GM21390 (cell line): ENCODE data around the gene KRTAP21-1.
"Not testable (repeated sequence)": the region's sequence is repeated elsewhere in the genome, so short reads cannot be mapped to it uniquely, and the experiment has no call there.

Source experiments
- ATAC-seq: cut with Tn5 transposase; IDR thresholded peaks from one replicate; pipeline ENCODE4 v1.9.1; 2021; ENCODE audit not compliant: unreplicated experiment

Gene KRTAP21-1

DNA sequence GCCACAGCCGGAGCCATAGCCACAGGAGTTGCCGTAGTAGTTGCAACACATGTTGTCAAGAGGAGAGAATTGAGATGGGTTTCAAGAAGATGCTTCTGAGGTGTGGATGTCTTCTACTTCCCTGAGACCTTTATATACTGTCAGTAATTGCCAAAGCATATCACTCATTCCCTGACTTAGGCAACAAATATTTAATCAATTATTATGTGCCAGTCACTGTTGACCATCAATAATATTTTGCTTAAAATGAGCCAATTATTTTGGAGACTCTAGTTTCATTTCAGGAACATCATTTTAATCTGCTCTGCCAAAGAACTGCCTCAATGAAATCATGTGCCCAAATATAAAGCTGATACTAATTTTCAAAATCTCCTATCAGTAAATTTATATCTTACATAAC is at the start of gene KRTAP21-1:
Gene KRTAP21-1, minus strand, starts transcription at position 101 of the 400 bp plus-strand sequence. Its CDS starts 50 bp downstream, at position 51.
- not testable (repeated sequence) for ATAC-seq

DNA sequence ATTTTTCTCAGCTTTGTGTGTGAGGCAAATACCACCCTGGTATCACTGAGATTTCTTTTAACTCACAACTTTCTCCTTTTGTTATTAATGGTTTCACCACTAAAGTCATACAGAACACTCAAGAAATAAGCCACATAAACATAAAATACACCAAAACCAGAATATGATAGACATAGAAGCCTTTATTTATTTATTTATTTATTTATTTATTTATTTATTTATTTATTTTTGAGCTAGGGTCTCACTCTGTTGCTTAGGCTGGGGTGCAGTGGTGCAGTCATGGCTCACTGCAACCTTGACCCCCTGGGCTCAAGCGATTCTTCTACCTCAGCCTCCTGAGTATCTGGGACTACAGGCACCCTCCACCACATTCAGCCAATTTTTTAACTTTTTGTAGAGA is 45.4 kb upstream of the KRTAP21-1 start:
- no peak for ATAC-seq

DNA sequence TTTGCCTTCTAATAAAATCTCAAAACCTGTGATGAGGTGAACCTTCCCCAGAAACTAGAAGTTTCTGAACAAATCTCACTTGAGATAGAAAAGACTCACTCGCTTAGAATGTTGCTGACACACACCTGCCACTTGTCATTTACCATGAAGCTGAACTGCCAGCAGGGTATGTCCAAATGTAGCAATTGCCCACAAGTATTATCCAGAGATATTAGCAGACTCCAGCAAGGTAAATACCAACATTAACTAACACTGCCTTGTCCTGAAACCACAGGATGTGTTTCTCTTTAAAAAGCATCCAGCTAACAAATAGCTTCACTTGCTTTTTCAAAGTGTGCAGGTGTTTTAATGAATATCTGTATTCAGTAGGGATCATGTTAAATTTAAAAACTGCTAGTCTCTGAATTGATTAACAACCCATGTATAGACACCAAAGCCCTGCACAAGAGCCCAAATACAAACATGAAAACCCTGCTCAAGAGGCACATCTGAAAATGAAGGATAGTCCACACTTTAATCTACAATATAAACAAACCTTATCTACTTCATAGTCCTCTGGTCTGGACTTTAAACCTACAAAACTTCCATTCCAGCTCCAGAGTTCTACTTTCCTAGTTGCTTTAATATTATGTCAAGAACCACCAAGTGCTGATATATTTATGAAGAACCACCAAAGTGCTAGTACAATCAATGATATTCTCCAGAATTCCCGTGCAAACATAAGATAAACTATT is 38.5 kb upstream of the KRTAP21-1 start:
- no peak for ATAC-seq

DNA sequence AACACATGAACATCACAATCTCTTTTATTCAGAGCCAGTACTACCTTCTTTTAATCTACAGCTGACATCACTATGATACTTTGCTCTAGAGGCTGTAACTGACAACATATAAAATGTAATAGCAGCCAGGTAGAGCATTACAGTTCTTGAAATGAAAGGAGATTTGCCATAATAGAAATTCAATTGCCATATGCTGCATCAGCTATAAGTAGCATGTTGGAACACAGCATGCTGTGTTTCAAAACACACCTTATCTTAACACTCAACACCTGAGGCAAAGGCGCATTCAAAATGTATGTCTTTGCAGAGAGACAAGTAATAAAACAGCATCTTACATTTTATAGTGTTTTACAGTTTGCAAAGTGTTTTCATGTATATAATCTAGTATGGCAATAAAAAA is 24.0 kb upstream of the KRTAP21-1 start:
- ATAC-seq: no peak

DNA sequence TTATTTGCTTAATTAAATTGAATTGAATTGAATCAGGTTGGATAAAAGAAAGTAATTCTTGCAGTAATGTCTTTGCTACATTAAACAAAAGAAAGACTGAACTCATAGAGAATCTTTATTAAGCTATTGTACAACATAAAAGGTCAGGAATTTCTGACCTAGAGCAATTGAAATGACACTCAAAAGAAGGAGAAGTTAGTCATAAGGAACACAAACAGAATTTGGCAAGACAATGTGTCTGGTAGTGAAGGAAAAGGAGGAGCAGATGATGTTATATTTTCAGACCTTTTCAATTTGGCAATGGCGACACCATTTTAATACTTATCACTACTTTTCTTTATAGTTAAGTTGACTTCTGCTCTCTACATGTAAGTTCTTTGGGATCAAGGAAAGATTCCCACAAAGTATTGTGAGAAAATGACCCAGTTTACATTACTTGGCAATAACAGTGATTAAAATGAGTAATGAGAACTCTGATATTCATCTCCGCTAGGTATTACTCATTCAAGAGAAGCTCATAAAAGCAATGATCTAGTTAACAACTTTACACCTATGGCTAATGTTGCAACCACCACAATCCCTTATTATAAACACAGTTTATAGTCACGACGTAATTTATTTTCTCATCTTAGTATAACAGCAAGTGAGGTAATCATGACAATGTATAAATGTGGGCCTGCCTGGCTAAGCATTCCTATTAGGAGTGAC is 14.7 kb upstream of the KRTAP21-1 start:
- ATAC-seq: no peak

DNA sequence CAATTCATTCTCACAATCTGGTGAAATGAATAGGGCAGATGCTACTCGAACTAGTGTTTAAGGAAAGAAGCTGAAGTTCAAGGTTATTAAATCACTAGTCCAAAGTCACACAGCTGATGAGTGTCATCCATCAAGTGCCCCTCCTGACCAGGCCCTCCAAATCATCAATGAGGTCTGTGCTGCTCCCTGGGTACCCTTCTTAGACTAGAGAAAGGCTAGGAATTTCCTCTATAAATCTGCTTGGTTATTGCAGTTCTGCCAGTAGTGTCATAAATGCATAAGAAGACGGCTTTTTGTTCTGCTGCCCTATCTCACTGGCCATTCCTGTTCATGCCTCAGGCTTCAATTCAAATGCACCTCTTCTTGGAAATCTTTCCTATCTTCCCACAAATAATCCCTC is 5.5 kb upstream of the KRTAP21-1 start:
- ATAC-seq: no peak

DNA sequence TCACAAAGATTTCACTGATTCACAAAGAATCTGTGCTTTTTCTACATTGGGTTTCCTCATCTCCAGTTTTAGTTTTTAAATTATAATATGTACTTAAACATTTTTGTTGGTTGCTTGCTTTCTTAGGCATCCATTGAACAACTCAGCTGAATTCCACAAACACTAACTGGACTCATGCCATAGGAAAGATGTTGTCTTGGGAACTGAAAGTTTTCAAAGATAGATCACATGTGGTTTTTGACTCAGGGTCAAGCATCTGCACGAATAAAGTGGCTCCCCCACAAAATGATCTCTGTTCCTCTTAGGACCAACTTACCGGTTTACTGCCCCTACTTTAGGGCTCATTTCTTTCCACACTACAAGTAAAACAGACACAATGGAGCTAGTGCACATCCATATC is 3.1 kb upstream of the KRTAP21-1 start:
- ATAC-seq: no peak

DNA sequence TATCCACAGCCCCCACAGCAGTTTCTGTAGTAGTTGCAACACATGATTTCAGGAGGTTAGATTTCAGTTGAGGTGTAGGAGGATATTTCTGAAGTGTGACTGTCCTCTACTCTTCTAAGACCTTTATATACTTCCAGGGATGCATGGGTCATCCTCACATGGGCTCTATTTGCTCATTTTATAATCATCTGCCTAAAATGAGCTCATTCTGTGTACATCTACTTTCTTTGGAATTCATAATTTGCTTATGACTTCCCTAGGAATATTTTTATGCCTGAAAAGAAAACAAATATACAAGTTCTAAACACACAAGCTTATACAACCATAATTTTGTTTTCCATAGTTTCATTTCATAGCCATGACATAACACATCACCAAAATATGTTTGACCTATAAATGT is 8.1 kb downstream of the KRTAP21-1 start, which contains the start of gene KRTAP21-2:
Gene KRTAP21-2, minus strand, starts transcription at position 101 of the 400 bp plus-strand sequence. Its CDS starts 57 bp downstream, at position 44.
- no peak for ATAC-seq

DNA sequence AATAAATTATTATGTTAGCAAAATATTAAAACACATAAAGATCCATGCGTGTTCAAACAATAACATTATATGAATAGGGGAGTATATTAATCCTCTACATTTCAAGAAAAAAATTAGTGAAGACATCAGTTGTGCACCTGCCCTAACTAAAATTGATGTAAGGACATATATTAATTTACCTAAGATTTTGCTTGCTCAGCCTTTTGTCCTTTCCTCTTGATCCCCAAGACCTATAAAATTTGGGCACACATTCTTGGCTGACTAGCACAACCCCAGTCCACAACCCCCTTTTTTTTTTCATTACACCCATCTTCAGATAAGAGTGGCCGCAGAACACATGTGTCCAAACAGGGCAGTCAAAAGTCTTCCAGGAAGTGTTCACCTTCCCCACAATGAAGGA is 14.8 kb downstream of the KRTAP21-1 start:
- ATAC-seq: no peak

DNA sequence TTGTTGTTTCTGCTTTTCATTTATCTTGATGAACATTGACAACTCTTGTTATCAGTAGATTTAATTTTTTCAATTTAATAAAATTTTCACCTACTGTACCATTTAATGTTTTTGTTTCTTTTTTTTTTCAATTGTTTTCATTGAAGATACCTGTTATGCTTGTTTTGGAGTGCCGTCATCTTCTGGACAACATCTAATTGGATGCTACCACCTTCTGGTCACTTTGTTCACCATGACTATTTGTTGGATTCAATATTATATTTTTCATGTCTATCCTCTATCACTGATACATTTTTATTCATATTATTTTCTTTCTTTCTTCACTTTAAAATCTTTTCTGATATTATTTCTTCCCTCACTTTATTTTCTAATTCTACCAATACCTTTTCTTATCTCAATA is 22.2 kb downstream of the KRTAP21-1 start:
- no peak for ATAC-seq

DNA sequence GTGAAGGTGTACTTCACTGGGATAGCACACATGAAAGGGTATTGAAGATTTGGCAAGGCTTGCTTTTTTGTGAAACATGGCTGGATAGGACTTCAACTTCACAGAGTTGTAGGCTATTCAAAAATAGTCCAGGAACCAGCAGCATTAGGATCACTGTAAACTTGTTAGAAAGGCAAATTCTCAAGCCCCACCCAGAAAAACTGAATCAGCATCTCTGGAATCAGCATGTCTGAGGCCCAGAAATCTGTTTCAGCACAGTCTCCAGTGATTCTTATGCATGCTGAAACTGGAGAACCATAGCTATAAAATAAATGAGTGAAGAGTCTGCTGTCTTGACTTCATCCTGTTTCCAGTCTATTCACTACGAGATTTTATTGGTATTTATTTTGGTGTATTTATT is 28.5 kb downstream of the KRTAP21-1 start:
- no peak for ATAC-seq

DNA sequence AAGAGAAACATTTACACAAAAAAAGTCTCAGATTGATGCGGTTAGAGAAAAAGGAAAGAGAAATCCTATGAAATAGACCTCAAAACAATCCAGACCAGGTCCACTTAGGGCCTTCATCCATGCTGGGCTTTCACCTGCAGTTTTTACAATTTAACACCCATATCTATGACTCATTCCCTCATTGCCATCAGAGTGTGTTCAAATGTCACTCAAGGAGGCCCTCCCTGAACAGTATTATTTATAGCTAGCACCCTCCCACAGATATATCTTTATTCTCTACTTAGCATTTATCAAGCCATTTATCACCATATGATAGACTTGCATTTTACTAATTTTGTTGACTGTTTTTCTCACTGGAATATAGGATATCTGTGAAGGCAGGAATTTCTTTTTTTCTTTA is 35.8 kb downstream of the KRTAP21-1 start:
- ATAC-seq: no peak

DNA sequence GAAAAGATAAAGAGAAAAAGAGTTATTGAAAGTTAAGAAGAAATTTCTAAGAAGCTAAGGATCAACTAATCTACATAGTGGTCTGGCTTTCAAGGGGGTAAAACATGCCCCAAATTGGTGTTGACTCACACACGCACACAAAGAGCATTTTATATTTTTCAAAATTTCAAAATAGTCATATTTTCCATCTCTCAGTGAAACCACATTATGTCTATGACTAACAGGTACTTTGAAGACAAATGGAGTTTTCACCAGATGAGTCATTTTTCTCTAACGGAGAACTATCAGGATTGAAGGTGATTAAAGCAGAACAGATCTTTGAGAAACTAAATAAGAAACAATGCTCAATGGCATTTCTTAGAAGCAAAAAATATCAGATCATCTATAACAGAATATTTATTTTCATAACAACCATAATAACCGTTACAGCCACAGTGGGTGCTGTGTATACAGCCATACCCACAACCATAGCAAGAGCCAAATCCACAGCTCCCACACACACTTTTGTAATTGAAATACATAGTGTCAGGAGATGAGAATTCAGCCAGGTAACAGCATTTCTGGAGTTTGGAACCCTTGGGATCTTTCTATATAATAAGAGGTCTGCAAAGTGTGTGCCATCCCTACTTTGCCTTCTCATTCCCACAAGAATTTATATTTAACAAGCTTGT is 36.9 kb downstream of the KRTAP21-1 start, which contains the start of gene KRTAP21-3:
Gene KRTAP21-3, minus strand, starts transcription at position 539 of the 671 bp plus-strand sequence. Its CDS starts 18 bp downstream, at position 521.
- no peak for ATAC-seq

DNA sequence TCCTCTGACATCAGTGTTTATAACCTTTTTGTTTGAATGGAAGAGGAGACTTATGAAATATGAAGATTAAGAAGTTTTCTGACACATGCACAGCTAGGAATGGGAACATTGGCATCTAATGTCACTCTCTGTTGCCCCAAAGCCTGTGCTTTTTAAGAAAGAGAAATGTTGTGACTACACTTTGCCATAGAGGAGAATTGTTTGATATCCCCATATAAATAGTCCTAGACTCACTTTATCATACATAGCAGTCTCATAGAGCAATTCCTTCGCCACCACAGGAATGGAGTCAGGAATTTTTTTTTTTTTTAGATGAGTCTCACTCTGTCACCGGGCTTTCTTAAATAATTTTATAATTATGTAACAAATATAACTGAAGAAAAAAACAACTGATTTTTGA is 38.1 kb downstream of the KRTAP21-1 start:
- ATAC-seq: no peak

DNA sequence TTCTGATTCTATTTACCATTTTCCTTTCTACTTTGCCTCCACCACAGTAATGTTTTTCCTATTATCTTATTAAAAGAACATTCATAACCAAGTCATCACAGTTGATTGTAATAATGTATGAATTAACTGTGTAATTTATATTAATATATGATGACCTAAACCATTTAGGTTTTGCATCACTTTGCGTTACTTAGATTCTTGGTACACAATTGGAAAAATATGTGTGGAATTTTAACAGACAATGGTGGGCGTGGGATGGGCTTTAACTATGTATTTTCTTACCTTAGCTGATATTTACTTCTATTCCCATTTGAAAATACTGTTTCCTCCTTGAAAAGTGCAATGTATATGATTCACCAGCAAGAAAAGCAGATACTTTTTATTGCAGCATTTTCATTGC is 40.3 kb downstream of the KRTAP21-1 start:
- no peak for ATAC-seq

DNA sequence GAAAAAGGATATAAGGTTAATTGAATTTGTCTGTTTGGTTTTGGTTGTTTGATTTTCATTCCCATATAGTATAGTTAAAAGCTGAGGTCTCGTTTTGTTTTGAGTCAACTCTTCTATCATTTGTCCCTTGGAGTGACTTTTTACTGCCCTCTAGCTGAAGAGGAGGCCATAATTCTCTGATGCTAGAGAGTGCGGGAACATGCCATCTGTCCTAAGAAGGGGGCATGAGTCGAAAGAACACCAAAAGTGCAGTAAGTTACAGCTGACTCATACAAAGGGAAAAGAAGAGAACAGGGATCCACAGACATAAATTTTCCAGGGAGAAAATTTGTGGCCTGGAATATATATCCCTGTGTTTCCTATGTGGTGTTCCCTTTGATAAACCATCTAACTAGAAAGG is 40.8 kb downstream of the KRTAP21-1 start:
- ATAC-seq: no peak

DNA sequence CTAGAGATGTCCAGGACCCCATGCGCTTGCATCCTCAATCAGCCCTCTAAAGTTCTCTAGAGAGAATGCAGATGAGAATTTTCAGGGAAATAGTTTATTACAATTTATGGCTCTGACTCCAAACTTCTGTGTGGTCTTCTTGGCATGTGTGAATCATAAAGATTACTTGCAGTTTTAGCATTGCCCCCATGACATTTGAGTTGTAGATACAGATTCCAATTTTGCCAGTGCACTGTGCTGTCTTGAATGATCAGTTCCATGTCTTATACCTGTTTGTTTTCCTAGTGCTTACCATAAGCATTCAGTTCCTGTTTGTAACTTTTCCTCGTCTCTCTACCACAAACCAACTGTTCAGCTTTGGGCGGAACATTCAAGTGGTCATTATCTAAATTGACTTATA is 41.5 kb downstream of the KRTAP21-1 start:
- no peak for ATAC-seq

DNA sequence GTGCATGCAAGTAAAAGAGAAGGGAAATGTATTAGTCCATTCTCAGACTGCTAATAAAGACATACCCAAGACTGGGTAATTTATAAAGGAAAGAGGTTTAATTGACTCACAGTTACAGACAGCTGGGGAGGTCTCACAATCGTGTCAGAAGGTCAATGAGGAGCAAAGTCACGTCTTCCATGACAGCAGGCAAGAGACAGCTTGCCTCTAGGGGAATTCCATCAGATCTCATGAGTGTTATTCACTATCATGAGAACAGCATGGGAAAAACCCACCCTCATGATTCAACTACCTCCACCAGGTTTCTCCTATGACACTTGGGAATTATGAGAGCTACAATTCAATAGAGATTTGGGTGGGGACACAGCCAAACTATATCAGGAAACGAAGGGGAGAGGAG is 44.7 kb downstream of the KRTAP21-1 start:
- no peak for ATAC-seq

DNA sequence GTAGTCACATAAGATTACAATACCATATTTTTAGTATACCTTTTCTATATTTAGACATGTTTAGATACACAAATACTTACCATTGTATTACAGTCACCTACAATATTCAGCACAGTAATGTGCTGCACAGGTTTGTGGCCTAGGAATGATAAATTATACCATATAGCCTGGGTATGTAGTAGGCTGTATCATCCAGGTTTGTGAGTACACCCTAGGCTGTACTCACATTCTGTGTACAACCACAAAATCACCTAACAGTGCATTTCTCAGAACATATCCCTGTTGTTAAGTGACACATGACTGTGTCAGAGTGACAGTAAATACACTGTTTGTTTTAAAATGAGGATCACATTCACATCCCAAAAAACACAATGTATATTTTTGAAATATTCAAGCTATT is 47.8 kb downstream of the KRTAP21-1 start:
- ATAC-seq: no peak
